OCI-LY1 (cell line): Measurements from ENCODE around the gene AMMECR1L.
A peak's percentile ranks its signal among the peaks of the same experiment; 100 is the strongest.

ENCODE experiments used
- H2AFZ ChIP-seq: fragments of 200-600 bp; sonication (generic), shearing (Covaris generic); 2 replicates; pipeline ENCODE4 v1.6.0; 2014; ENCODE audit warnings: antibody characterized with exemption, mild to moderate bottlenecking, low read length
- H3F3A ChIP-seq: fragments of 200-600 bp; sonication (generic), shearing (Covaris generic); 2 replicates; pipeline ENCODE4 v1.6.0; 2014; ENCODE audit warnings: mild to moderate bottlenecking, antibody characterized with exemption, low read length, moderate library complexity; ENCODE audit not compliant: insufficient read depth
- H3K27ac ChIP-seq: fragments of 200-600 bp; sonication (generic); 2 replicates; pipeline ENCODE4 v1.5.1; 2014; ENCODE audit warnings: low read length, mixed run types, mild to moderate bottlenecking, low read depth; ENCODE audit not compliant: poor library complexity, severe bottlenecking
- H3K27me3 ChIP-seq: fragments of 200-600 bp; sonication (generic); 2 replicates; pipeline ENCODE4 v1.6.0; 2014; ENCODE audit warnings: antibody characterized with exemption, mild to moderate bottlenecking, low read length, moderate library complexity; ENCODE audit not compliant: insufficient read depth
- H3K36me3 ChIP-seq: fragments of 200-600 bp; sonication (generic); 2 replicates; pipeline ENCODE4 v1.6.1; 2014; ENCODE audit warnings: mild to moderate bottlenecking, antibody characterized with exemption, low read length, moderate library complexity, mixed read lengths; ENCODE audit not compliant: insufficient read depth
- H3K4me1 ChIP-seq: fragments of 200-600 bp; sonication (generic); 2 replicates; pipeline ENCODE4 v1.5.1; 2014; ENCODE audit warnings: mild to moderate bottlenecking, low read length, moderate library complexity; ENCODE audit not compliant: insufficient read depth, severe bottlenecking
- H3K4me2 ChIP-seq: fragments of 200-600 bp; sonication (generic), shearing (Covaris generic); 2 replicates; pipeline ENCODE4 v1.6.1; 2014; ENCODE audit warnings: low read length
- H3K4me3 ChIP-seq: fragments of 200-600 bp; sonication (generic); 2 replicates; pipeline ENCODE4 v1.5.1; 2014; ENCODE audit warnings: low read length, low read depth, mild to moderate bottlenecking, mixed read lengths; ENCODE audit not compliant: poor library complexity, severe bottlenecking
- H3K79me2 ChIP-seq: fragments of 200-600 bp; shearing (Covaris generic); 2 replicates; pipeline ENCODE4 v1.6.1; 2016; ENCODE audit warnings: mixed run types, low read length, mixed read lengths; ENCODE audit not compliant: insufficient read depth
- H3K9ac ChIP-seq: fragments of 200-600 bp; sonication (generic), shearing (Covaris generic); 2 replicates; pipeline ENCODE4 v1.6.1; 2014; ENCODE audit warnings: mild to moderate bottlenecking, low read length, mixed read lengths
- H3K9me2 ChIP-seq: fragments of 200-600 bp; sonication (generic), shearing (Covaris generic); 2 replicates; pipeline ENCODE4 v1.6.1; 2014; ENCODE audit warnings: low read depth, mild to moderate bottlenecking, low read length, mixed read lengths
- H3K9me3 ChIP-seq: fragments of 200-600 bp; shearing (Covaris generic); 2 replicates; pipeline ENCODE4 v1.6.1; 2014; ENCODE audit warnings: low read length, mixed read lengths
- H4K20me1 ChIP-seq: fragments of 200-600 bp; sonication (generic), shearing (Covaris generic); 2 replicates; pipeline ENCODE4 v1.6.0; 2016; ENCODE audit warnings: mild to moderate bottlenecking, low read length; ENCODE audit not compliant: insufficient read depth
- EZH2 ChIP-seq: fragments of 200-600 bp; sonication (generic), shearing (Covaris generic); IDR thresholded peaks from 2 replicates; pipeline ENCODE4 v1.8.0; 2017; ENCODE audit warnings: borderline replicate concordance, mixed run types, mild to moderate bottlenecking, antibody characterized with exemption, low read length, moderate library complexity, mixed read lengths
- TF ChIP-seq, protein P1 (sequence below): fragments of 200-600 bp; sonication (generic), shearing (Covaris generic); IDR thresholded peaks from 2 replicates; pipeline ENCODE4 v1.5.1; 2017; ENCODE audit warnings: mild to moderate bottlenecking, antibody characterized with exemption, low read length, moderate library complexity, mixed read lengths

AMMECR1L gene

DNA sequence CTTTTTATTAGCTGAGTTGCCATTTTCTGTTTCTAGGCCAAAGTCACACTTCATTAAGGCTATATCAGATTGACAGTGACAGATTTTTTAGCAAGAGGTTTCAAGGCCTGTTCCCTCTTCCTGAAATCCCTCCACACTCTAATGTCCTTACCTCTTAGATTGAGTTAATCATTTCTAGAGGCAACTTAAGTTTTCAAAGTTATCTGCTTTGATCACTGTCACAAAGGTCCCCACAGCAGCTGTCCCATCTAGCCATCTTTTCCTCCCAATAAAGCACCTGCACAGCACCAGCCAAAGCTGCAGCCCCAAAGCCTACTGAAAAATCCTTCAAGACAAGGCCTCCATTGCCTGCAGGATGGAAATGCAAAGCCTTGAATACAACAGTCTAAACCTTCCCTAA lies 13.4 kb downstream of the AMMECR1L start:
- H2AFZ ChIP-seq = no peak overlapping the region
- H3F3A ChIP-seq = no peaks in the 10 kb centered on the region
- no peaks in the 10 kb centered on the region for H3K9me2 ChIP-seq
- no peak overlapping the region for H3K27ac ChIP-seq
- H3K9ac ChIP-seq = no peak overlapping the region
- no peaks in the 10 kb centered on the region for H3K27me3 ChIP-seq
- peaks cover 12% of the 10 kb centered on the region for H3K4me1 ChIP-seq
- H3K9me3 ChIP-seq = no peaks in the 10 kb centered on the region
- no peak overlapping the region for H3K4me2 ChIP-seq
- no peak overlapping the region for H3K4me3 ChIP-seq
- H4K20me1 ChIP-seq = no peaks in the 10 kb centered on the region
- peaks cover 64% of the 10 kb centered on the region for H3K36me3 ChIP-seq
- H3K79me2 ChIP-seq = peaks cover 10% of the 10 kb centered on the region
- TF ChIP-seq, protein P1, sequence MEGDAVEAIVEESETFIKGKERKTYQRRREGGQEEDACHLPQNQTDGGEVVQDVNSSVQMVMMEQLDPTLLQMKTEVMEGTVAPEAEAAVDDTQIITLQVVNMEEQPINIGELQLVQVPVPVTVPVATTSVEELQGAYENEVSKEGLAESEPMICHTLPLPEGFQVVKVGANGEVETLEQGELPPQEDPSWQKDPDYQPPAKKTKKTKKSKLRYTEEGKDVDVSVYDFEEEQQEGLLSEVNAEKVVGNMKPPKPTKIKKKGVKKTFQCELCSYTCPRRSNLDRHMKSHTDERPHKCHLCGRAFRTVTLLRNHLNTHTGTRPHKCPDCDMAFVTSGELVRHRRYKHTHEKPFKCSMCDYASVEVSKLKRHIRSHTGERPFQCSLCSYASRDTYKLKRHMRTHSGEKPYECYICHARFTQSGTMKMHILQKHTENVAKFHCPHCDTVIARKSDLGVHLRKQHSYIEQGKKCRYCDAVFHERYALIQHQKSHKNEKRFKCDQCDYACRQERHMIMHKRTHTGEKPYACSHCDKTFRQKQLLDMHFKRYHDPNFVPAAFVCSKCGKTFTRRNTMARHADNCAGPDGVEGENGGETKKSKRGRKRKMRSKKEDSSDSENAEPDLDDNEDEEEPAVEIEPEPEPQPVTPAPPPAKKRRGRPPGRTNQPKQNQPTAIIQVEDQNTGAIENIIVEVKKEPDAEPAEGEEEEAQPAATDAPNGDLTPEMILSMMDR = no peak
- no peak for TF ChIP-seq EZH2

GRCh38 chr2:127865926-127866325 lies 19.8 kb downstream of the AMMECR1L start:
- no peak overlapping the region for H3K27ac ChIP-seq
- H3K9me2 ChIP-seq = no peaks in the 10 kb centered on the region
- peaks cover 7% of the 10 kb centered on the region for H3K4me1 ChIP-seq
- H3K4me3 ChIP-seq = no peak overlapping the region
- no peaks in the 10 kb centered on the region for H3K27me3 ChIP-seq
- TF ChIP-seq EZH2 = no peak
- TF ChIP-seq, protein P1 = no peak
- peaks cover 75% of the 10 kb centered on the region for H3K36me3 ChIP-seq
- no peaks in the 10 kb centered on the region for H3K9me3 ChIP-seq
- H4K20me1 ChIP-seq = no peaks in the 10 kb centered on the region
- no peak overlapping the region for H2AFZ ChIP-seq
- H3K9ac ChIP-seq = no peak overlapping the region
- no peaks in the 10 kb centered on the region for H3F3A ChIP-seq
- no peaks in the 10 kb centered on the region for H3K79me2 ChIP-seq
- no peak overlapping the region for H3K4me2 ChIP-seq

DNA sequence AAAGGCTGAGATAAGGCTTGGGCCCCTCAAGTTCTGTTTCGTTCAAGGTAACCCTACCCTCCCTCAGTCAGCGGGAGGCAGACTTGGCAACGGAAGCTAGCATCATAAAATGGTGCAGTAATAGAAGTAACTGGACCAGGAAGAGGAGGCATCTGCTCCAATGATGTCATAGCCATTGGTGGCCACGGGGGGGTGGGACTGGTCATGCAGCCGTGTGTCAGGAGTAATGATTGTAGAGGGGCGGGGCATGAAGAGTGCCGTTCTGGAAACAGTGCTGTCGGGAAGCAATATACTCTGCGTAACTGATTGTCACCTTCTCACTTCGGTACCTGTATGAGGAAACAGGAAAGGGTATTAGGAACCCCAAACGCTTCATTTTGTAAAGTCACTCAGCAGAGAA lies 20.9 kb downstream of the AMMECR1L start:
- H2AFZ ChIP-seq = no peak overlapping the region
- no peak overlapping the region for H3K4me2 ChIP-seq
- peaks cover 18% of the 10 kb centered on the region for H3K4me1 ChIP-seq
- H3K9ac ChIP-seq = no peak overlapping the region
- peaks cover 66% of the 10 kb centered on the region for H3K36me3 ChIP-seq
- H3F3A ChIP-seq = no peaks in the 10 kb centered on the region
- H3K27me3 ChIP-seq = no peaks in the 10 kb centered on the region
- no peaks in the 10 kb centered on the region for H3K9me3 ChIP-seq
- H3K9me2 ChIP-seq = no peaks in the 10 kb centered on the region
- no peak overlapping the region for H3K4me3 ChIP-seq
- no peak overlapping the region for H3K27ac ChIP-seq
- H3K79me2 ChIP-seq = no peaks in the 10 kb centered on the region
- no peaks in the 10 kb centered on the region for H4K20me1 ChIP-seq
- TF ChIP-seq, protein P1 = peak; percentile 23; the same call in 1 of the 2 replicates
- TF ChIP-seq EZH2 = no peak
